DND-41 (cell line): ENCODE data around the gene HNRNPLL.

Experiments used
- CTCF ChIP-seq: IDR thresholded peaks from 2 replicates; pipeline ENCODE4 v1.5.1; 2012; ENCODE audit warnings: borderline replicate concordance, low read length, moderate library complexity, mild to moderate bottlenecking; ENCODE audit not compliant: poor library complexity, severe bottlenecking; ENCODE audit errors: extremely low read depth
- EZH2 ChIP-seq: IDR thresholded peaks from 3 replicates; pipeline ENCODE4 v1.6.1; 2012; ENCODE audit warnings: borderline replicate concordance, low read depth, mild to moderate bottlenecking, moderate library complexity, low read length, inconsistent platforms; ENCODE audit not compliant: severe bottlenecking

GRCh38 chr2:38546064-38546463 is 56.7 kb downstream of the HNRNPLL start:
- no peak for TF ChIP-seq CTCF
- TF ChIP-seq EZH2, result no peak
